ENCODE results near the gene KCNQ2.
"Not testable (repeated sequence)": the region's sequence is repeated elsewhere in the genome, so short reads cannot be mapped to it uniquely, and the experiment has no call there.

KCNQ2 gene

GRCh38 chr20:63488315-63489251 lies 16.1 kb upstream of the KCNQ2 start:
- DNase-seq, result no peak

- no peak for DNase-seq
These were observed 15.4 kb upstream of the KCNQ2 start for GRCh38 chr20:63487781-63488241.

DNA sequence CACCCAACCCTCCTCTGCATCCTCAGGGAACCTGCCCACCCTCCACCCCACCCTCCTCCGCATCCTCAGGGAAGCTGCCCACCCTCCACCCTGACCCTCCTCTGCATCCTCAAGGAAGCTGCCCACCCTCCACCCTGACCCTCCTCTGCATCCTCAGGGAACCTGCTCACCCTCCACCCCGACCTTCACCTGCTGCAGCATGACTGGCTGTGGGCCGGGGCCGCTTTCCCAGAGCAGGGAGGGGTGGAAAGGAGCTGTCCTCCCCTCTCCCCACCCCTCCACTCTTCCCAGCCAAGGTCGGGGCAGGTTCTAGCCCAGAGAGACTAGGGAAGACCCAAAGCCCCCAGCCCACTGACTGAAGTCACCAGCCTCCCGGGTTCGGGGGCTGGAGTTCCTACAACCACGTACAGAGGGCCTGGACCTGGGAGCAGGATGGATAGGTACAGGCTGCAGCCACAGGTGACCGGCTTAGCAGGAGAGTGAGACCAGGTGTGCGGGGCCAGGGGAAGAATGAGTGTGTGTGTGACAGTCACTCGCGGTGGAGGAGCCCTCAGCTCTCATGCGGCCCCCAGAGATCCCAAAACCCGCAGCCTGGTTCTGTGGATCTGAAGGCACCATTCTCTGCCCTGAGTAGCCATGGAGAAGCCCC lies 14.8 kb upstream of the KCNQ2 start:
- no peak for DNase-seq

- DNase-seq, result no peak
These were observed 13.9 kb upstream of the KCNQ2 start for GRCh38 chr20:63486300-63486855.

DNA sequence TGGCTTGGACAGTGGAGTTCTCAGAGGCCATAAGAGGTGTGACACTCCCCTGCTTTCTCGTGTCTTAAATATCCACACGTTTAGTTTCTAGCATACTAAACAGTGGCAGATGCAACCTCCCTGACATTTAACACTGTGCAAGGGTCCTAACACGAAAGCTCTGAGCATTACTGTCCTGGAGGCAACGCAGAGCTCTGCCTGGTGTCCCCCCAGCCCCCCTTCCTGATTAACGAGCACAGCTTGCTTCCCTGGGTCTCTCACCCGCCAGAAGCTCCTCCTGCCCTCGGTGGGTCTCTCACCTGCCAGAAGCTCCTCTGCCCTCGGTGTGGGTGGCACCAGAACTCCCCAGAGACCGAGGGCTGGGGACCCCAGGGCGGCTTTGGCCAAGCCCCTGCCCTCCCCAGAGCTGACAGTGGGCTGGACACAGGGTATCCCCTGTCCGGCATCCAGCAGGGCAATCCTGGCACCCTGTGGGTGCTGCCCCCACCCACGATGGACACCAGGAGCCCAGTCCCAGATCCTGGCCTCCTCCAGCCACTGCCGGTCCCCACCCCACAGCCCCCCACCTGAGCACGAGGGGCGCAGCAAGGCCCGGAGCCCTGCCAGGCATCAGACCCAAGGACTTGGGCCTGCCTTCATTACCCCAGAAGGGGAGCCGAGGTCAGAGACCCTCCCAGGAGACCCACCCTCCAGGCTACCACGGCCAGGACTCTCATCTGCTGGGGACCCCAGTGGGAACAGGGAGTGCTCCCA lies 12.4 kb upstream of the KCNQ2 start:
- no peak for DNase-seq

GRCh38 chr20:63484236-63484635 lies 11.8 kb upstream of the KCNQ2 start:
- DNase-seq, result no peak

DNA sequence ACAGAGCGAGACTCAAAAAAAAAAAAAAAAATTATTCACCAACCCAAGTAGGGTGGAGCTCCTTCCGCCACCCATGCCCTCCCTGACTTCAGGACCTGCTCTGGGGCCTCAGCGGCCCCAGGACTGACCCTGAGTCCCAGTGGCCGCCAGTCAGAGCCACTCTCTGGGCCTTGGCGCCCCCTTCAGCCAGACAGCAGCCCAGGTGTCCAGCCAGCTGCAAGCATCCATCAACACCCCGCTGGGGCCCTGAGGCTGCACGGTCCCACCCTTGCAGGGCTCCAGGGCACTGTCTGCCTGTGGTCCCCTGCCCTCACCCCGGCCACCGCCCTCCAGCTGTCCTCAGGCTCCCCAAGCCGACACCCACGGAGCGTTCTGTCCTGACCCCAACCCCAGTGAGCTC lies 11.4 kb upstream of the KCNQ2 start:
- DNase-seq, result no peak

GRCh38 chr20:63482021-63482587 lies 9.6 kb upstream of the KCNQ2 start:
- no peak for DNase-seq

DNA sequence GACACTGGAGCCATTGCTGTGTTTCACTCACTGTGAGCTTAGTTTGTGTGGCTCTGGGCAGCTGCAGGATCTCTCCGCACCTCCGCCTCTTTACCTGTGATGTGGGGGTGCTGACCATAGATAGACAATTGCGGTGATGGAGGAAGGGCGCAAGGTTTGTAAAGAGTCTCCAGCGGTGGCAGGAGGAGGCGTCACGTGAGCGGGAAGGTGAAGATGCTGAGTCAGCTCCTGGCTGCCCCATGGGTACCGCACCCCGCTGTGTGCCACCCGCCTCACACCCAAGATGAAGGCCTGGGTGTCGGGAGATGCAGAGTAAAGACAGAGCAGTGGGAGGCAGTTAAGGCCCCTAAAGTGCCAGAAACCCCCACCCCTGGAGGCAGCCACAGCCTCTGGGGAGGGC lies 9.0 kb upstream of the KCNQ2 start:
- no peak for DNase-seq

- not testable (repeated sequence) for DNase-seq
These were observed 7.4 kb upstream of the KCNQ2 start for GRCh38 chr20:63479695-63480419.

DNA sequence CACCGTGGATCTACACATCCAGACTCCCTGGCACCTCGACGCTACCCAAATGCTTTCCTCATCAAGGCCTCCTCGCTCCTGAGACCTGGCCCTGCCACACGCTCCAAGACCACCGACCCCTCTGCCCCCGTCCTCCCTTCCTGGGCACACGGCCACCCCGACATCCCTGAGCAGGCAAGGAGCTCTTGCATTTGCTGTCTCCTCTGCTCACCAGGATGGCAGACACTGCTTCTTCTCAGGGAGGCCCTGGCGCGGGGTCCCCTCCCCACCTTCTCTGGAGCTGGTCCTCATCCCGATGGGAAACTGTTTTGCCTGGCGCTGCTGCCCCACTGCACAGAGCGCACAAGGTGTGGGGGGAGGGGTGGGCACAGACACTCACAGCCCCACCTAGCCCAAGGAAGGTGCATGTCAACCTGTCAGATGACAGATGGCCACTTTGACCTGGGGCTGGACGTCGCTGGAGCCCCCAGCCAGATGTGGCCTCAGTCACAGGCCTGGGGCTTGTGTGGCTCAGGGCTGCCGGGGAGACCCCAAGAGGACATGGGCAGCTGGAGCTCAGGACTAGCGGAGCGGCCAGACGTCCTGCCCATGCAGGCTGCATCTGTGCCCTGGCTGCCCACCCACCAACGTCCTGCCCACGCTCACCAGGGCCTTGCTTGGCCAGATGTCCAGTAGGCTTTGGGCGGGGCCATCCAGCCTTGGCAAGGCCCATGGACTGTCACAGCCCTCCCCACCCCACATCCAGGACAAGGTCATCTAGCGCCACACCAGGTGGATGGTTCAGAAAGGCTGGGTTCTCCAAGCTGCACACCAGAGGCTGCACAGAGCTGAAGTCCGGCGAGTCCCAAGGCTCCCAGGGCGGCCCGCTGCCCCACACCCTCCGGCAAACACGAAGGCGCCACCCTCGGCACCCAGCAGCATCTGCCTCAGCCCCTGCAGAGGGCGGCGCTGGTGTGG lies 6.2 kb upstream of the KCNQ2 start:
- no peak for DNase-seq

GRCh38 chr20:63477944-63478343 lies 5.5 kb upstream of the KCNQ2 start:
- no peak for DNase-seq

- DNase-seq, result no peak
These were observed 4.7 kb upstream of the KCNQ2 start for GRCh38 chr20:63477061-63477616.

- DNase-seq, result no peak
These were observed 2.8 kb upstream of the KCNQ2 start for GRCh38 chr20:63475209-63475608.

DNA sequence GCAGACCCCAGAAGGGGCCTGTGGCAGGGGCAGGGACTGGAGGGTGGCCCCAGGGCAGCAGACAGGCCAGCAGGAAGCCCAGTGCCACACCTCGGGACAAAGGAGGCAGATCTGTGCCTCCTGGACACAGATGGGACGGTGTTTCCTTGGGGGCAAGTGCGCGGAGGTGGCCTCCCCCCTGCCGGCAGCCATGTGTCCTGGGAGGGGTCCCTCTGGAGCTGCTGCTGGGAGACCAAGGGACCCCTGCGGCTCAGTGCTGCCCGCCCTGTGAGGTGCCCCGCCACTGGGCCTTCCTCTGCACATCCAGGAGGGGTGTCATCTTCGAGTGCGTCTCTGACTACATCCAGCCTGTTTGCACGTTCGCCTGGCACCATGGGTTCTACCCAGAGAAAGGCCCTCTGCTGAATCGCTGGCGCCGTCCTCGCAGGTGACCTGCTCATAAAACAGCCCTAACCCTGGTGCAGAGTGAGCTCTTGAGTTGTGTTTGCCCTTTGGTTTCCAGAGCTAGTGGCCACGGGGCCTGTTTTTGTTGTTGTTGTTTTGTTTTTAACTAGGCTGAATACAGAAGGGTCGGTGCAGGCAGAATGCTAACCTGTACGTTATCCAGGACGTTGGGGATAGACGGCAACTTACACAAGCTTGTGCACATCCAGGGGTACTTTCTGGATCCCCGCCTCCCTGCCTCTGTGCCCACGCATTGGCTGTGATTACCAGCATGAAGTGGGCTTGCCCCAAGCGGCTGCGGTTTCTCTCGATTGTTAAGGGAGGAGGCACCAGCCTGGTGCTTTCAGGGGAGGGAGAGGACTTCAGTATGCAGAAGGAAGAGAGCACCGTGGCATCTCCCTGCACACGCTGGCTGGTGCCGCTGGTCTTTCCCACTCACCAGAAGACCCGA lies 1.3 kb upstream of the KCNQ2 start:
- peak; percentile 90 for DNase-seq

DNA sequence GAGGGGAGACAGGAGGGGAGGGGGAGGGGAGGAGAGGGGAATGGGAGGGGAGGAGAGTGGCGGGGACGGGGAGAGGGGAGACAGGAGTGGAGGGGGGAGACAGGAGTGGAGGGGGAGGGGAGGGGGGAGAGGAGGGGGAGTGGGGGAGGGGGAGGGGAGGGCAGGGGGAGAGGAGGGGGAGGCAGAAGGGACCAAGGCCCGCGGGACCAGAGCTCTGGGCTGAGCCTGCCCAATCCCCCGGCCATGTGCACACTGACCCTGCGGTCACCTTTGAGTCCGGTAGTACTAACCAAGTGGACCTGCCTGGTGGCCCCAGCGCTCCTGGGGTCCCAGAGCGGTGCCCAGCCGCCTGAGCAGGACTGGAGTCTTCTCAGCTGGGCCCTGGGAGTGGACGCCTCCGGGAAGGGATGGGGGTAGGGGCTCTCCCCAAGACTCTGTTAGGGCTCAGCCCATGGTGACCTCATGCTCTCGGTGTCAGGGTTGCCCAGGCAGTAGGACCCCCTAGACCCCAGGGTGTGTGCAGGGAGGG lies 471 bp upstream of the KCNQ2 start:
- DNase-seq, result no peak

- DNase-seq, result no peak
These were observed 806 bp downstream of the KCNQ2 start for GRCh38 chr20:63471717-63471980.

- DNase-seq, result no peak
These were observed 1.3 kb downstream of the KCNQ2 start for GRCh38 chr20:63471002-63471716.

- no peak for DNase-seq
These were observed 2.0 kb downstream of the KCNQ2 start for GRCh38 chr20:63470410-63470809.
